Lower lobe of right lung (tissue), 2 donors: Measurements from ENCODE around the gene ISM2. TPM values are rescaled to one million over a fixed set of nuclear protein-coding genes. Genes with fewer than 3 reads are reported as not detected.
"Not testable (repeated sequence)": the region's sequence is repeated elsewhere in the genome, so short reads cannot be mapped to it uniquely, and the experiment has no call there.

Experiments
- ATAC-seq, 2 donors: fragments of 200-7000 bp; cut with Tn5 transposase; one replicate each; pipeline ENCODE4 v1.9.1; 2020 to 2022; ENCODE audit warnings: mild to moderate bottlenecking in 2 of 2, moderate library complexity in 2 of 2
- DNase-seq: peaks from one replicate; pipeline ENCODE4 v3.0.0-alpha.2; 2020
- H3K27ac ChIP-seq: fragments of 200-600 bp; one replicate; pipeline ENCODE4 v1.8.0; 2022
- H3K27me3 ChIP-seq: fragments of 200-600 bp; one replicate; pipeline ENCODE4 v1.8.0; 2022; ENCODE audit warnings: low read depth
- H3K36me3 ChIP-seq: fragments of 200-600 bp; one replicate; pipeline ENCODE4 v1.8.0; 2022; ENCODE audit warnings: mild to moderate bottlenecking
- H3K4me1 ChIP-seq: fragments of 200-600 bp; one replicate; pipeline ENCODE4 v1.8.0; 2022
- H3K4me3 ChIP-seq: fragments of 200-600 bp; one replicate; pipeline ENCODE4 v1.8.0; 2022; ENCODE audit warnings: mild to moderate bottlenecking
- H3K9me3 ChIP-seq: fragments of 200-600 bp; one replicate; pipeline ENCODE4 v1.8.0; 2022
- intact Hi-C: fragments of 100-400 bp; cut with DNase I; formaldehyde crosslinking; loops from one replicate; pipeline ENCODE4 v1.11.0; 2022
- total RNA-seq: library from RNA; stranded (reverse); fragmentation: NEBNext Ultra II Directional; extraction: Animal tissue kit (Norgen Biotek cat#: 25700); gene quantifications from one replicate; pipeline ENCODE4 v1.2.1, GENCODE V29; 2021
- TF ChIP-seq, protein P1 (sequence below): fragments of 200-600 bp; IDR thresholded peaks from one replicate; pipeline ENCODE4 v1.8.0; 2022; ENCODE audit warnings: antibody characterized with exemption, mild to moderate bottlenecking
- donor health status: DM: no; HTN: yes; CAD: no; lungs with severe emphysema.

The ISM2 gene
- total RNA-seq, 1 donor from 2014 or later: not detected

DNA sequence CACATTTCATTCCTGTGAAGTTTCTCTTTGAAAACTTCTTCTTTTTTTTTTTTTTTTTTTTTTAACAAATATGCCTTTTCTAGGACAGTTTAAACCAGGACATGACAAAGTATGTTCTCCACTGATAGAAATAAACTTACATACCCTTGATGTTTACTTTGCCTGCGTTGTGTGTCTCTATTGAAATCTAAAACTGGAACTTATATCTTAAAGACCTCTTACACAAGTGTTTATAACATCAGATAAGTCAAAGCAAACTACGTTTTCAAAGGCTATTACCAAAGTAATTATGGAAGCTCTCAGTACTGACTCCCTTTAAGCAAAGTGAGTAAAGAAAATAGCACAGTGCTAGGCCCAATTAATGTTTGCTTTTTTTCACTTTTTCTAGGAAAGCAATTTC is 30.6 kb upstream of the ISM2 start:
- TF ChIP-seq, protein P1, sequence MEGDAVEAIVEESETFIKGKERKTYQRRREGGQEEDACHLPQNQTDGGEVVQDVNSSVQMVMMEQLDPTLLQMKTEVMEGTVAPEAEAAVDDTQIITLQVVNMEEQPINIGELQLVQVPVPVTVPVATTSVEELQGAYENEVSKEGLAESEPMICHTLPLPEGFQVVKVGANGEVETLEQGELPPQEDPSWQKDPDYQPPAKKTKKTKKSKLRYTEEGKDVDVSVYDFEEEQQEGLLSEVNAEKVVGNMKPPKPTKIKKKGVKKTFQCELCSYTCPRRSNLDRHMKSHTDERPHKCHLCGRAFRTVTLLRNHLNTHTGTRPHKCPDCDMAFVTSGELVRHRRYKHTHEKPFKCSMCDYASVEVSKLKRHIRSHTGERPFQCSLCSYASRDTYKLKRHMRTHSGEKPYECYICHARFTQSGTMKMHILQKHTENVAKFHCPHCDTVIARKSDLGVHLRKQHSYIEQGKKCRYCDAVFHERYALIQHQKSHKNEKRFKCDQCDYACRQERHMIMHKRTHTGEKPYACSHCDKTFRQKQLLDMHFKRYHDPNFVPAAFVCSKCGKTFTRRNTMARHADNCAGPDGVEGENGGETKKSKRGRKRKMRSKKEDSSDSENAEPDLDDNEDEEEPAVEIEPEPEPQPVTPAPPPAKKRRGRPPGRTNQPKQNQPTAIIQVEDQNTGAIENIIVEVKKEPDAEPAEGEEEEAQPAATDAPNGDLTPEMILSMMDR: no peak
- H3K9me3 ChIP-seq: no peaks in the 10 kb centered on the region
- H3K4me1 ChIP-seq: no peaks in the 10 kb centered on the region
- no peak overlapping the region for H3K27ac ChIP-seq
- ATAC-seq: no peak
- H3K4me3 ChIP-seq: no peak overlapping the region
- DNase-seq: no peak
- no peaks in the 10 kb centered on the region for H3K27me3 ChIP-seq
- peaks cover 10% of the 10 kb centered on the region for H3K36me3 ChIP-seq
- intact Hi-C loops: no loop called here

DNA sequence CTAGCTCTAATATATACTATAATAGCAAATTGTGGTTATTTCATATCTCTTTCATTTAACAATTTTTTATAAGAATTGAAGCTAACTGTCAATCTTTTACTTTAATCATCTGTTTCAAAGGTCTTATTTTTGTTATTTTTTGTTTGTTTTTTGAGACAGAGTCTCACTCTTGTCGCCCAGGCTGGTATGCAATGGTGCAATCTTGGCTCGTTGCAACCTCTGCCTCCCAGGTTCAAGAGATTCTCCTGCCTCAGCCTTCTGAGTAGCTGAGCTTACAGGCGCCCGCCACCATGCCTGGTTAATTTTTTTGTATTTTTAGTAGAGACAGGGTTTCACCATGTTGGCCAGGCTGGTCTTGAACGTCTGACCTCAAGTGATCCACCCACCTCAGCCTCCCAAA is 30.1 kb upstream of the ISM2 start:
- H3K4me1 ChIP-seq, DNase-seq, H3K4me3 ChIP-seq, H3K36me3 ChIP-seq, intact Hi-C loops, ATAC-seq, H3K9me3 ChIP-seq, H3K27ac ChIP-seq, H3K27me3 ChIP-seq: not testable (repeated sequence)

DNA sequence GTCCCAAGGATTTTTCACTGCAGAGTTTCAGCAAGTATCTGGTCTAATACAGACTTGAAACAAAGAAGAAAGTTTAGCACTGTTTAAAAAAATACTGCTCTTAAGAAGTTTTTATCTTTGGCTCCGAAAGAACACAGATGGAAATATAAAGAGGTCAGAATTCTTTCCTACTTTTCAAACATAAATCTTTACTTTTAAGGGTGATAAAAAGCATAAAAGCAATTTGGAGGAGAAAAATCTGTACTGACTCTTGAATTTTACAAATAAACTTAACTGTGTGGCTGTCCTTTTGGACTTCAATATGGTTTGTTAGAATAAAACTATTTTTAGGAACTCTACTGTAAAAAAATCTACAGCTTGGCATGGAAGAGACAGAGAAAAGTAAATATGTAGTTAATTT is 27.6 kb upstream of the ISM2 start:
- no peak overlapping the region for H3K27ac ChIP-seq
- H3K36me3 ChIP-seq: peaks cover 18% of the 10 kb centered on the region
- intact Hi-C loops: no loop called here
- no peaks in the 10 kb centered on the region for H3K27me3 ChIP-seq
- H3K4me1 ChIP-seq: no peaks in the 10 kb centered on the region
- TF ChIP-seq, protein P1: no peak
- ATAC-seq: no peak
- no peaks in the 10 kb centered on the region for H3K9me3 ChIP-seq
- DNase-seq: no peak
- no peak overlapping the region for H3K4me3 ChIP-seq

DNA sequence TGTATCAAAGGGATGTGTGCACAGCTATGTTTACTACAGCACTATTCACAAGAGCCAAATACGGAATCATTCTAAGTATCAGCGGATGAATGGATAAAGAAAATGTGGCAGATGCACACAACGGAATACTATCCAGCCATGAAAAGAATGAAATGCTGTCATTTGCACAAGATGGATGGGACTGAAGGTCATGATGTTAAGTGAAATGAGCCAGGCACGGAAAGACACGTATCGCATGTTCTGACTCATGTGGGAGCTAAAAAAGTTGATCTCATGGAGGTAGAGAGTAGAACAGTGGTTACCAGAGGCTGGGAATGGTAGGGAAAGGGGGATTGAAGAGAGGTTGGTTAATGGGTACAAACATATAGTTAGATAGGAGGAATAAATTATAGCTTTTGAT is 25.9 kb upstream of the ISM2 start:
- DNase-seq (no peak), ATAC-seq (no peak)
- no peaks in the 10 kb centered on the region for H3K9me3 ChIP-seq
- intact Hi-C loops: no loop called here
- H3K36me3 ChIP-seq: peaks cover 28% of the 10 kb centered on the region
- no peaks in the 10 kb centered on the region for H3K4me1 ChIP-seq
- H3K27ac ChIP-seq: no peak overlapping the region
- no peak overlapping the region for H3K4me3 ChIP-seq
- TF ChIP-seq, protein P1: no peak
- no peaks in the 10 kb centered on the region for H3K27me3 ChIP-seq

DNA sequence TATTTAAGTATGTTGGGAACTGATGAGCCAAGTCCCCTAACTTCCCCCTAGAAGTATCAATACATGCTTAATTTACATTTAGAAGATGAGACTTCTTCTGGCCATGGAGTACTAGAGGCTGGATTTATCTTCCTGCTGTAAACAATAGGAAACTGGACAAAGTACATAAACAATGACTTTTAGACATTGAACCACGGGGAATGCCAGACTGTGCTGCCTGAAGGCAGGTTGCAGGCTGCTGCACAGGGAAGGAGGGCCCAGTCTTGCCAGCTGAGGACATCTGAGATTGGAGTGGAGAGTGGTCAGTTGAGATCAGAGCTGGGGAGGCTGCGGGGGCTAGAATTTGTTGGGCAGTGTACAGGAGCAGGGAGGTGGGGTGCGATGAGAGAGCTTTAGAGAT is 24.5 kb upstream of the ISM2 start:
- Histone ChIP-seq H3K4me3 (no peak overlapping the region), H3K9me3 (no peaks in the 10 kb centered on the region), H3K27me3 (no peaks in the 10 kb centered on the region), H3K4me1 (no peaks in the 10 kb centered on the region), H3K27ac (no peak overlapping the region), H3K36me3 (peaks cover 43% of the 10 kb centered on the region)
- TF ChIP-seq, protein P1: no peak
- ATAC-seq: no peak
- intact Hi-C loops: no loop called here
- no peak for DNase-seq

DNA sequence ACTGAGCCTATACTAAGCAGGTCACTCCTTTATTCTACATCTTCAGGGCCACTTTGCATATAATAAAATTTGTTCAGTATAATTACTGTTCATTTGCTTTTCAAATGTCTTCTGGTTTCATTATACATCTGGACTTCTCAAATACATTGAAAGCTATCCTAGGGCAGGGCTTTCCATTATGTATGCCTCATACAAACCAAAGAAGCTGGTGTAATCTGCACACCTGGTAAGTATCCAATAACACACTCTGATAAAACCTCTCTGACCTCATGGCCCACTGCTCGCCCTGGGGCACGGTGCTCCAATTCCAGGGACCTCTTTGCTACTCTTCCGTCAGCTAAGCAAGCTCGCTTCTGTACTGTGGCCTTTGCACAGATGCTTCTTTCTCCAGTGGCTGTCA is 21.9 kb upstream of the ISM2 start:
- no peaks in the 10 kb centered on the region for H3K27me3 ChIP-seq
- H3K27ac ChIP-seq: no peak overlapping the region
- ATAC-seq (no peak), DNase-seq (no peak)
- TF ChIP-seq, protein P1: no peak
- intact Hi-C loops: no loop called here
- no peaks in the 10 kb centered on the region for H3K9me3 ChIP-seq
- peaks cover 67% of the 10 kb centered on the region for H3K36me3 ChIP-seq
- H3K4me3 ChIP-seq: no peak overlapping the region
- no peaks in the 10 kb centered on the region for H3K4me1 ChIP-seq
